Esophagus mucosa (tissue), 1 donor: ENCODE results near the gene RBAK. TPM values are rescaled to one million over a fixed set of nuclear protein-coding genes. Genes with fewer than 3 reads are reported as not detected.
A peak's percentile ranks its signal among the peaks of the same experiment; 100 is the strongest.
"Not testable (repeated sequence)": the region's sequence is repeated elsewhere in the genome, so short reads cannot be mapped to it uniquely, and the experiment has no call there.

Experiments used
- ATAC-seq: fragments of 200-7000 bp; cut with Tn5 transposase; one replicate; pipeline ENCODE4 v1.9.1; 2020
- total RNA-seq: library from RNA; stranded (reverse); gene quantifications from one replicate; pipeline ENCODE4 v1.2.4, GENCODE V29; 2023
- donor health status: DM: yes; HTN: yes; CAD: no.

Gene RBAK
- total RNA-seq: 9.9 TPM

DNA sequence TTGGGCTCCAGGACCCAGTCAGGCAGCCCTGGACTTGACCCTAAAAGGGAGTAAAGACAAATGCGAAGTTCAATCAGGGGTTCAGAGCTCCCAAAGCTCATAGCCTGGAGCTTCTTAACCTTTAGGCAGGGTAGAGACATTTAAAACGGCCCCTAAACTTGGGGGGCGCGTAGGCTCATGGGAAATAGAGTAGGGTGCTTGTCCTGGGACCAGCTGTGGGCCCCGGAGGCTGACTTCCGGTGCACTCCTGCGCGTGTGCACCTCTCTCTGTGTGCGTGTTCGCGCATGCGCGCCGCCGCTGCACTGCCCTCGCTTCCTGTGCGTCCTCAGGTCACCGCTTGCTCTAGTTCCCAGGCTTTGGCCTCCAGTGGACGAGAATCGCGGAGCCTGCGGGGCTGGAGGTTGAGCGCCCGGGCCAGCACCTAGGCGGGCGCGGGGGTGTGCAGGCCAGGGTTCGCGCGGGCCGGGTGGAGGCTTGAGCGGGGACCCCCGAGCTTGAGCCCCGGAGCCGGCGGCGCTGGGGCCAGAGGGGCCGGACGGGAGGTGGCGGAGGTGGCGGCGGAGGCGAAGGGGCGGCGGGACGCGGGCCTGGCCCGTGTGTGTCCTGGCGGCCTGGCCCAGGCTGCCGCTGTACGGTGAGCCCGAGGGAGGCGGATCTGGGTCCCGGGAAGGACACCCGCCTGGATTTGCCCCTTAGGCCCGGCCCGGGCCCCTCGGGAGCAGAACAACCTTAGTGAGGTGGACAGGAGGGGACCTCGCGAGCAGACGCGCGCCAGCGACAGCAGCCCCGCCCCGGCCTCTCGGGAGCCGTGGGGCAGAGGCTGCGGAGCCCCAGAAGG lies at the start of gene RBAK:
RBAK (plus strand) TSS at position 303 of the 839 bp plus-strand sequence. CDS start 2,217 bp downstream, outside the sequence.
- peak; percentile 100 for ATAC-seq

DNA sequence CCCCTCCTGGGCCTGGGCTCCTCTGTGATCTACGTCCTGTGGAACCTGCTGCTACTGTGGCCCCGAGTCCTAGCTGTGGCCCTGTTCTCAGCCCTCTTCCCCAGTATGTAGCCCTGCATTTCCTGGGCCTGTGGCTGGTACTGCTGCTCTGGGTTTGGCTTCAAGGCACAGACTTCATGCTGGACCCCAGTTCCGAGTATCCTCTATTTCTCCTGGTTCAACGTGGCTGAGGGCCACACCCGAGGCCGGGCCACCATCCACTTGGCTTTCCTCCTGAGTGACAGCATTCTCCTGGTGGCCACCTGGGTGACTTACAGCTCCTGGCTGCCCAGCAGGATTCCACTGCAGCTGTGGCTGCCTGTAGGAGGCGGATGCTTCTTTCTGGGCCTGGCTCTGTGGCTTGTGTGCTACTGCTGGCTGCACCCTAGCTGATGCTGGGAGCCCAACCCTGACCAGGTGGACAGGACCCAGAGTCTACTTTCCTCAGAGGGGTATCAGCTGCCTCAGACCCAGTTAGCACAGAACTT lies 48.9 kb upstream of the RBAK start:
- ATAC-seq: no peak

- ATAC-seq: no peak
Observed at GRCh38 chr7:4998244-4998643, 47.4 kb upstream of the RBAK start.

- ATAC-seq: no peak
Observed at GRCh38 chr7:4998910-4999309, 46.8 kb upstream of the RBAK start.

GRCh38 chr7:4999369-4999950 lies 46.2 kb upstream of the RBAK start:
- ATAC-seq: no peak

- no peak for ATAC-seq
Observed at GRCh38 chr7:5001003-5001402, 44.7 kb upstream of the RBAK start.

DNA sequence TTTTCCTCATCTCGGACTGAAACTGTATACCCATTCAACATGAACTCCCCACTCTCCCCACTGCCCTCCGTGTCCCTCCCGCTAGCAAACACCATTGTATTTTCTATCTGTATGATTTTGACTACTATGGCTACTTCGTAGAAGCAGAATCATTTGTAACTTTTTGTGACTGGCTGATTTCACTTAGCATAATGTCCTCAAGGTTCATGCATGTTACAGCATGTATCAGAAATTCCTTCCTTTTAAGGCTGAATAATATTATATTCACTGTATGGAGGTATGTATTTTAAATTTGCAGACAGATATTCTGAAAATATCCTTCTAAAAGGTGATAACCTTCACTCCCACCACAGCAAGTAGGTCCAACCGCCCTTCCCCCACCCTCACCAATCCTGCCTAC lies 43.7 kb upstream of the RBAK start:
- peak; percentile 17 for ATAC-seq

DNA sequence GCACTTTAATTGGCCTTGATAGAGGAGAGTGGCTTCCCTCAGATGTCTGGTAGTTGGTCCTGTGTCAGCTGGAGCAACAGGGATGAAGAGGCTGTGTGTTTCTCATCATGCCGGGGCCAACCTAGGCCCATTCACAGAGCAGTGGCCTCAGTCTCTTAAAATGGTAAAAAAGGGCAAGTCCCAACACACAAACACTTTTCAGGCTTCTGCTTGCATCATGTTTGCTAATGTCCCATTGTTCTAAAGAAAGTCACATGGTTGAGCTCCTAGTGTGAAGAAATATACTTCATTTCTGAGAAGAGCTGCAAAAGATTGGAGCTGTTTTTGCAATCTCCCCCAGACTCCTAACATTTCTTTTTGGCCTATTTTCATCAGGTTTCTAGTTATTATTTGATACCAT lies 40.6 kb upstream of the RBAK start:
- peak; percentile 77 for ATAC-seq

DNA sequence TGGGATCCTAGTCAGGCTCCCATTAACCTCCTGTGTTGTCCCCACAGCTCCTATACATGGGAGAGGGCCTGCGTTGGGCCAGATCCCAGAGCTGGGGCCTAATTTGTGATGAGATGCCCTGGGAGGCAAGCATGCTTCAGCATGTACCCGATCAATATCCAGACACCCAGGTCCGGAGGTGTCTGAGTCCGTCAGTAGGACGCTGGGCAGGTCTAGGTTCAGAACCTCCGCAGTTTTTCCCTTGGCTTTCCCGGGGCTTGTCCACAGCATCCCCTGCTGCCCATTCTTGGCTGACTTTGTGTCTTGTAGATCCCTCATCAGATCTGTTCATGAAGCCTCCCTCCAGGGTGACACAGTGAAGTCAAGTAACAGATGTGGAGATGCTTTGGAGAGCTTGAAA lies 32.7 kb upstream of the RBAK start:
- ATAC-seq: no peak

DNA sequence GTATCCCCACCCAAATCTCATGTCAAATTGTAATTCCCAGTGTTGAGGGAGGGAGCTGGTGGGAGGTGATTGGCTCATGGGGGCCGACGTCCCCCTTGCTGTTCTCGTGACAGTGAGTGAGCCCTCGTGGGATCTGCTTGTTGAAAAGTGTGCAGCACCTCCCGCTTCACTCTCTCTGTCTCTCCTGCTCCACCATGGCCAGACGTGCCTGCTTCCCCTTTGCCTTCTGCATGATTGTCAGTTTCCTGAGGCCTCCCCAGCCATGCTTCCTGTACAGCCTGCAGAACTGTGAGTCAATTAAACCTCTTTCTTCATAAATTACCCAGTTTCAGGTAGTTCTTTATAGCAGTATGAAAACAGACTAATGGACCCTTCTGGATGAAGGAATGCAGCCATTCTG lies 29.7 kb upstream of the RBAK start:
- not testable (repeated sequence) for ATAC-seq

- not testable (repeated sequence) for ATAC-seq
Observed at GRCh38 chr7:5017626-5018025, 28.0 kb upstream of the RBAK start.

DNA sequence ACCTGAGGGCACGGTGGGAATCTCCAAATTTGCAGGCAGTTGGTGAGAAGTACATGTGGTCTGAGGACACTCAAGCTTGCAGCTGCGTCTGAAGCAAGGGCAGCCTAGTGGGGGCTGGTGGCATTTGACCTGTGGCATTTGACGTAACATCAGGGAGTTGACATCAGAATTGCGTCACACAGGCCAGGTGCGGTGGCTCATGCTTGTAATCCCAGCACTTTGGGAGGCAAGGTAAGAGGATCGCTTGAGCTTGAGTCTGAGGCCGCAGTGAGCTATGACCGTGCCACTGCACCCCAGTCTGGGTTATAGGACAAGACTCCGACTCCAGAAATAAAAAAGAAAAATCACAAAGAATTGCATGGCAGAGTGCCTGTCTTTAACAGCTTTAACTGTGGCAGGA lies 25.6 kb upstream of the RBAK start:
- ATAC-seq: no peak

DNA sequence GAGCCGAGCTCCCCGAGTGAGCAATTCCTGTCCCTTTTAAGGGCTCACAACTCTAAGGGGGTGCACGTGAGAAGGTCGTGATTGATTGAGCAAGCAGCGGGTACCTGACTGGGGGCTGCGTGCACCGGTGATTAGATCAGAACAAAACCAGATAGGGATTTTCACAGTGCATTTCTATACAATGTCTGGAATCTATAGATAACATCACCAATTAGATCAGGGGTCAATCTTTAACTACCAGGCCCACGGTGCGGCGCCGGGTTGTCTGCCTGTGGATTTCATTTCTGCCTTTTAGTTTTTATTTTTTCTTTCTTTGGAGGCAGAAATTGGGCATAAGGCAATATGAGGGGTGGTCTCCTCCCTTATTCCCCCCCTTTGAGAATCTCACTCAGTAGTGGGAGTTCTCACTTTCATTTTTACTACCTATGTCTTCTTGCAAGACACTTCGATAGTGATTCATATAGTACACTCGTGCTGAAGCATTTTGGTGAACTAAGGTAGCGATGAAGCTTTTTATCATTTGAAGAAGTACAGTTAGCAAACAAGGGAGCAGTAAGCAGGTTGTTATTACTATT lies 24.6 kb upstream of the RBAK start:
- not testable (repeated sequence) for ATAC-seq

DNA sequence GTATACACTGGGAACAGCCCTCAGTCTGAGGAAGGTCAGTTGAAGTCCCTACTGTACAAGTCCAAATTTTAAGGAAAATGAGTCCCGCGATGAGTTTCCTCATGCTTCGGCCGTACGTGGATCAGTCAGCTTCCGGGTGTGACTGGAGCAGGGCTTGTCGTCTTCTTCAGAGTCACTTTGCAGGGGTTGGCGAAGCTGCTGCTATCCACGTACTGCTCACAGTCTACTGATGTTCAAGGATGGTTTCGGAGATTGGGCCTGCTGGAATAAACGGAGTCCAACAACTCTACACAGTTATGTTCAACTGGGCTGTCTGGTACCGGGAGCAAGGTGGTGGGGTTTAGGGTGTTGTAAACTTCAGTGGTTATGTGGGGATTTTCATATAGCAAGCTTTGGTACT lies 22.0 kb upstream of the RBAK start:
- ATAC-seq: not testable (repeated sequence)

DNA sequence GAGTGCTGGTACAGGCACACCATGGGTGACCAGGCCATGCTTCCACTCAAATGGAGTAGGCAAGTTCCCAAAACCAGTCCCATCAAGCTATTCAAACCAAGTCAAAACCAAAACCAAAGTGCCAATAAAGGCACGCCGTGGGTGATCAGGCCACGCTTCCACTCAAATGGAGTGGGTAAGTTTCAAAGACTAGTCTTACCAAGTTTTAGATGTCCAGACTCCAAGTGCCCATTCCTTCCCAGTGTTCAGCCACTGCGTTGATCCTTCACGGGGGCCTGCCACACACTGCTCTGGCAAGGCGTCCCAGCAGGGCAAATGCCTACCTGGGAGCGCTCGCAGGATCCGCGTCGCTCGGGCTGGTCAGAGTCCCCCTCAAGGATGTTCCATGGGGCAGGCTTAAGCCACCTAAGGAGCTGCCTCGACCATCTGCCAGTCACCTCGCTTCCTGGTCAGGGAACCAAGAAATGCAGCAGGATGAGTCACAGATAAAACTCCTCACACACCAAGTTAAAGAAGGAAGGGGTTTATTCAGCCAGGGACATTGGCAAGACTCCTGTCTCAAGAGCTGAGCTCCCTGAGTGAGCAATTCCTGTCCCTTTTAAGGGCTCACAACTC lies 17.8 kb upstream of the RBAK start:
- not testable (repeated sequence) for ATAC-seq

GRCh38 chr7:5033186-5033585 lies 12.5 kb upstream of the RBAK start:
- not testable (repeated sequence) for ATAC-seq

DNA sequence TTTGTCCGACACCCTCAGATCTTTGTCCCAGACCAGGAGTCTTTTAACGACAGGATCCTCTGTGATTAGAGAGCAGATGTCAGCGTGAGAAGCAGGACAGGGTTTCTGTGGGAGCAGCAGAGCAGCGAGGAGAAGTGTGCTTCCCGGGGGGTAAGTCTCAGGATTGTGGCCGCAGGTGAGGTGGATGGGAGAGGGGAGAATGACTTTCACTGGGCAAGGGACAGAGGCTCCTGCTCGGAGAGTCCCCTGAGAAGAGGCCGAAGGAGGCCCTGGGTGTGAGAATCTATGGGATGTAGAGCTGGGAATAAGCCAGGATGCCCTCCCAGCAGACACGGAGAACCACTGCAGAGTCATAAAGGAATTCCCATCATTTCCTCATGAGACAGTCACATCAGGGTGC lies 10.4 kb upstream of the RBAK start:
- no peak for ATAC-seq

- ATAC-seq: no peak
Observed at GRCh38 chr7:5036446-5036845, 9.2 kb upstream of the RBAK start.

DNA sequence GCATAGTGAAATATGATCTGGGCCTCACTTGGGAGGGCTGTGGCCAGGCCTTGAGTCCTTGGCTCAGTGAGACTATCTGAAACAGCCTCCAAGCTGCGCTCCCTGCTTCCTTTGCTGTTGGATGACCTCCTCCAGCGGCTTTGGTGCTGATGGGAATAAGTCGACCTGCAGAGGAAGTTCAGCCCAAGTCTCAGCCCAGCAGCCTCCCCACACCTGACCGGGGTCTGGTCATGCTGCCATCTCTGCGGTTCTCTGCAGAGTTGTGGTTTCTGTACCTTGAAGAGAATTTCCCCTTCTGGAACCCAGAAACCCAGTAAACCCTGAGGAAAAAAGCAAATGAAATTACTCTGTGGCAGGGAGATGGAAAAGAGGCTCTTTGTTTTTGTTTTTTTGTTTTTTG lies 4.6 kb upstream of the RBAK start:
- no peak for ATAC-seq

DNA sequence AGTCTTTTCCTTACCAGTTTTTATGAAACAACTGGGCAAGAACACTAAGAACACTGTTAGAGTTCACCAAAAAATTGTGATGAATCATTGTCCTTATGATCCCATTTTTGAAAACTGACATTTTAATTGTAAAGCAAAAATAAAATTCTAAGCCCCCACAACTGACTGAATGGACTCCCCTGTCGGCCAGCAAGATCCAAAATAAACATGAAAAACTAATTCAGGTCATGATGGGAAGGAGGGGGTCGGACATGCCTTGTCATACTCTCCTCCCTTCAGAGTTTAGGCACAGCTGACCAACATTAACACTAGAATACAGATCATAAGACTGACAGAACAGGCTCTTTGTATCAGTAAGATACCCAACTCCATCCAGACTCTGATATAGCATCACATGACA lies 2.0 kb upstream of the RBAK start:
- no peak for ATAC-seq

DNA sequence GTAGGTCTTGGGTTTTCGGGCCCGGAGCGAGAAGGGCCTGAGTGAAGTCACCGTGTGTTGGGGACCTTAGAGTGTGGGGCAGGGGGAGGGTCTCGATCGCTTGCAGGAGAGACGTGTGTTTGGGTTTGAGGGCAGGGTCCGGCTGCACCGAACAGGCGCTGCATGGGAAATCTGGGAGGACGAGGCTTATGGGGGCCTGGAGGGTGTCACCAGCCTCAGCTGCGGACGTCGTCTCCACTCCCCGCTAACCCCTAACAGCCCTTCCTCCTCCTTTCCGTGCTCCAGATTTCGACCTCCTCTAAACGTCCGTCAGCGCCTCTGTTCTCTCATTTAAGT lies 705 bp downstream of the RBAK start:
- ATAC-seq: not testable (repeated sequence)

GRCh38 chr7:5047127-5047526 lies 1.5 kb downstream of the RBAK start:
- ATAC-seq: not testable (repeated sequence)

DNA sequence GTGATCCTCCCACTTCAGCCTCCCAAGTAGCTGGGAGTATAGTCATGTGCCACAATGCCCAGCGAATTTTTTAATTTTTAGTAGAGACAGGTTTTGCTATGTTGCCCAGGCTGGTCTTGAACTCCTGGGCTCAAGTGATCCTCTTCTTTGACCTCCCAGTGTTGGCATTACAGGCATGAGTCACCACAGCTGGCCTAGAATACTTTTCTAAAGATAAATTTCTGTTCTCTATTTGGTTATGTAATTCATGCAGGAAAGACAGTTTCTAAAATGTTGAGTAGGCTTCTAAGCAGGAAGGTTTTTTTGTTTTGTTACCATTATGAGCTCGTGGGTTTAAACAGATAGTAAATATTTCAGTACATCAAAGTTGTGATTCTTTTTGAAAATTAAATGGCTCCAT lies 5.0 kb downstream of the RBAK start:
- no peak for ATAC-seq
